ENCODE results near the gene RAB3GAP1.

Gene RAB3GAP1

GRCh38 chr2:135163901-135164300 is 111.8 kb downstream of the RAB3GAP1 start:
- DNase-seq (ENCODE audit: insufficient read length, low spot score), result no peak
- FAIRE-seq, result no peak
- TF ChIP-seq CTCF (IDR thresholded peaks at IDR 0.05; ENCODE audit: insufficient read depth, missing control alignments), result no peak

- FAIRE-seq, result no peak
- no peak for TF ChIP-seq CTCF (IDR thresholded peaks at IDR 0.05; ENCODE audit: insufficient read depth, missing control alignments)
- no peak for DNase-seq (ENCODE audit: insufficient read length, low spot score)
Observed at GRCh38 chr2:135164431-135164830, 112.3 kb downstream of the RAB3GAP1 start.

GRCh38 chr2:135167273-135167672 is 115.2 kb downstream of the RAB3GAP1 start:
- no peak for DNase-seq (ENCODE audit: insufficient read length, low spot score)
- TF ChIP-seq CTCF (IDR thresholded peaks at IDR 0.05; ENCODE audit: insufficient read depth, missing control alignments), result no peak
- no peak for FAIRE-seq

- DNase-seq (ENCODE audit: insufficient read length, low spot score) (no peak), FAIRE-seq (no peak)
- TF ChIP-seq CTCF (IDR thresholded peaks at IDR 0.05; ENCODE audit: insufficient read depth, missing control alignments), result no peak
Observed at GRCh38 chr2:135168204-135168856, 116.2 kb downstream of the RAB3GAP1 start.

- FAIRE-seq (no peak), DNase-seq (ENCODE audit: insufficient read length, low spot score) (no peak)
- TF ChIP-seq CTCF (IDR thresholded peaks at IDR 0.05; ENCODE audit: insufficient read depth, missing control alignments), result no peak
Observed at GRCh38 chr2:135169900-135170753, 118.0 kb downstream of the RAB3GAP1 start.

GRCh38 chr2:135174049-135174809 is 122.1 kb downstream of the RAB3GAP1 start:
- no peak for TF ChIP-seq CTCF (IDR thresholded peaks at IDR 0.05; ENCODE audit: insufficient read depth, missing control alignments)
- DNase-seq (ENCODE audit: insufficient read length, low spot score), result no peak
- no peak for FAIRE-seq

Data from D721Med (cell line).